Measurements from ENCODE around the gene IREB2.

GRCh38 chr15:78440375-78441373 lies 2.7 kb downstream of the IREB2 start:
- TF ChIP-seq, protein P1, sequence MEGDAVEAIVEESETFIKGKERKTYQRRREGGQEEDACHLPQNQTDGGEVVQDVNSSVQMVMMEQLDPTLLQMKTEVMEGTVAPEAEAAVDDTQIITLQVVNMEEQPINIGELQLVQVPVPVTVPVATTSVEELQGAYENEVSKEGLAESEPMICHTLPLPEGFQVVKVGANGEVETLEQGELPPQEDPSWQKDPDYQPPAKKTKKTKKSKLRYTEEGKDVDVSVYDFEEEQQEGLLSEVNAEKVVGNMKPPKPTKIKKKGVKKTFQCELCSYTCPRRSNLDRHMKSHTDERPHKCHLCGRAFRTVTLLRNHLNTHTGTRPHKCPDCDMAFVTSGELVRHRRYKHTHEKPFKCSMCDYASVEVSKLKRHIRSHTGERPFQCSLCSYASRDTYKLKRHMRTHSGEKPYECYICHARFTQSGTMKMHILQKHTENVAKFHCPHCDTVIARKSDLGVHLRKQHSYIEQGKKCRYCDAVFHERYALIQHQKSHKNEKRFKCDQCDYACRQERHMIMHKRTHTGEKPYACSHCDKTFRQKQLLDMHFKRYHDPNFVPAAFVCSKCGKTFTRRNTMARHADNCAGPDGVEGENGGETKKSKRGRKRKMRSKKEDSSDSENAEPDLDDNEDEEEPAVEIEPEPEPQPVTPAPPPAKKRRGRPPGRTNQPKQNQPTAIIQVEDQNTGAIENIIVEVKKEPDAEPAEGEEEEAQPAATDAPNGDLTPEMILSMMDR (IDR thresholded peaks at IDR 0.05; ENCODE audit: extremely low read depth in 1 of 2, insufficient read depth in 1 of 2, low read depth in 1 of 2, low read length in 2 of 2) = no peak
- no peak for TF ChIP-seq POLR2A (IDR thresholded peaks at IDR 0.05; ENCODE audit: low read depth, low read length)

All from endothelial cell of umbilical vein (primary cell).